Measurements from ENCODE around the gene FGF22. TPM values are rescaled to one million over a fixed set of nuclear protein-coding genes. Genes with fewer than 3 reads are reported as not detected.

Gene FGF22
- total RNA-seq, 2 experiments from 2014 or later = 0.48 TPM; not detected in 1

- H3K9me2 ChIP-seq (ENCODE audit: insufficient read depth, low read length) = no peaks in the 10 kb centered on the region
- TF ChIP-seq, protein P1, sequence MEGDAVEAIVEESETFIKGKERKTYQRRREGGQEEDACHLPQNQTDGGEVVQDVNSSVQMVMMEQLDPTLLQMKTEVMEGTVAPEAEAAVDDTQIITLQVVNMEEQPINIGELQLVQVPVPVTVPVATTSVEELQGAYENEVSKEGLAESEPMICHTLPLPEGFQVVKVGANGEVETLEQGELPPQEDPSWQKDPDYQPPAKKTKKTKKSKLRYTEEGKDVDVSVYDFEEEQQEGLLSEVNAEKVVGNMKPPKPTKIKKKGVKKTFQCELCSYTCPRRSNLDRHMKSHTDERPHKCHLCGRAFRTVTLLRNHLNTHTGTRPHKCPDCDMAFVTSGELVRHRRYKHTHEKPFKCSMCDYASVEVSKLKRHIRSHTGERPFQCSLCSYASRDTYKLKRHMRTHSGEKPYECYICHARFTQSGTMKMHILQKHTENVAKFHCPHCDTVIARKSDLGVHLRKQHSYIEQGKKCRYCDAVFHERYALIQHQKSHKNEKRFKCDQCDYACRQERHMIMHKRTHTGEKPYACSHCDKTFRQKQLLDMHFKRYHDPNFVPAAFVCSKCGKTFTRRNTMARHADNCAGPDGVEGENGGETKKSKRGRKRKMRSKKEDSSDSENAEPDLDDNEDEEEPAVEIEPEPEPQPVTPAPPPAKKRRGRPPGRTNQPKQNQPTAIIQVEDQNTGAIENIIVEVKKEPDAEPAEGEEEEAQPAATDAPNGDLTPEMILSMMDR (conservative IDR thresholded peaks at IDR 0.05; ENCODE audit: low read length) = no peak
- no peak for TF ChIP-seq EZH2phosphoT487 (IDR thresholded peaks at IDR 0.05; ENCODE audit: borderline replicate concordance, low read depth, low read length)
- CTCF ChIA-PET (ENCODE audit: unreplicated experiment) = no interaction called here
- H3K27ac ChIP-seq (ENCODE audit: low read depth, low read length, poor library complexity, severe bottlenecking) = no peak overlapping the region
- intact Hi-C loops (cut with micrococcal nuclease; ENCODE audit: unreplicated experiment) = no loop called here
- peaks cover 76% of the 10 kb centered on the region for H3K36me3 ChIP-seq (ENCODE audit: insufficient read depth, low read length)
- no TSS peak for BruUV-seq (replicated peaks)
- peaks cover 34% of the 10 kb centered on the region for H3K4me1 ChIP-seq (ENCODE audit: insufficient read depth, low read length, poor library complexity, severe bottlenecking)
- H3K4me2 ChIP-seq (ENCODE audit: low read length) = peak overlapping the region; percentile 100
- POLR2A ChIA-PET = no interaction called here
- H2AFZ ChIP-seq (ENCODE audit: low read length) = no peak overlapping the region
- H3K9me3 ChIP-seq (ENCODE audit: low read length) = no peaks in the 10 kb centered on the region
- peaks cover 93% of the 10 kb centered on the region for H3K79me2 ChIP-seq (ENCODE audit: insufficient read depth, low read depth, low read length)
- peak; percentile 47 for DNase-seq (ENCODE audit: low spot score)
- peak overlapping the region; percentile 100 for H3K4me3 ChIP-seq (ENCODE audit: low read depth, low read length, poor library complexity, severe bottlenecking)
- H4K20me1 ChIP-seq (ENCODE audit: insufficient read depth, low read length) = peaks cover 19% of the 10 kb centered on the region
Measured at GRCh38 chr19:658916-659839, 19.5 kb downstream of the FGF22 start.

DNA sequence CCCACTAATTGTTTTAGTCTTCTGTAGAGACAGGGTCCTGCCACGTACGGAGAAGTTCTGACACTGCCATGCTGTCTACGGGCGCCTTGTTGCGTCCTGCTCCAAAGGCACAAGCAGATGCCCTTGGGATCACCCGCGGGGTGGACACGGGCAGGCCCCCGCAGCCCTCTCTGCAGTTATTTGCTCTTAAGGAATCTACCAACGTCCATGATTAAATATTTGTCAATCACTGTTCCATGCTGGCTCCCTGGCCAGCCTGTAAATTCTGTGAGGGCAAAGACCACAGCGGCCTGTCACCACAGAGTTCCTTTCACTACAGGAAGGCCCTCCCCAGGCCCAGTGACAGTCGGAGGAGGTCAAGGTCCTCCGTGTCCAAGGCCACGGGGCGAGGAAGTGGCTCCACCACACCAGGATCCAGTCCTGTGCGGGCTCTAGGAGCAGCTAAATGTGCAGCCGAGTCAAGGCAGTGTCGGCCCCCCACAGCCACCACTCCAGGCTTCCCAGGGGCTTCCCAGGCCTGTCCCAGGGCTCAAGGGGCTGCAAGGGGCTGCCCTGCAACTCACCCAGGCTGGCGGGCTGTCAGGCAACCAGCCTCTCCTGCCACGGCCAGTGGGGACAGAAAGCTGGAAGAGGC is 21.2 kb downstream of the FGF22 start:
- Histone ChIP-seq H3K36me3 (ENCODE audit: insufficient read depth, low read length) (peaks cover 59% of the 10 kb centered on the region), H4K20me1 (ENCODE audit: insufficient read depth, low read length) (peaks cover 19% of the 10 kb centered on the region)

More for the DNA sequence above, 21.2 kb downstream of the FGF22 start:
- Histone ChIP-seq H3K4me3 (ENCODE audit: low read depth, low read length, poor library complexity, severe bottlenecking) (peak overlapping the region; percentile 100), H3K4me1 (ENCODE audit: insufficient read depth, low read length, poor library complexity, severe bottlenecking) (peaks cover 44% of the 10 kb centered on the region), H2AFZ (ENCODE audit: low read length) (no peak overlapping the region), H3K9me2 (ENCODE audit: insufficient read depth, low read length) (no peaks in the 10 kb centered on the region), H3K27ac (ENCODE audit: low read depth, low read length, poor library complexity, severe bottlenecking) (peak overlapping the region; percentile 81), H3K79me2 (ENCODE audit: insufficient read depth, low read depth, low read length) (peaks cover 75% of the 10 kb centered on the region), H3K4me2 (ENCODE audit: low read length) (peak overlapping the region; percentile 100), H3K9me3 (ENCODE audit: low read length) (no peaks in the 10 kb centered on the region)
- TF ChIP-seq, protein P1 (conservative IDR thresholded peaks at IDR 0.05; ENCODE audit: low read length) = no peak
- no peak for TF ChIP-seq EZH2phosphoT487 (IDR thresholded peaks at IDR 0.05; ENCODE audit: borderline replicate concordance, low read depth, low read length)
- DNase-seq (ENCODE audit: low spot score) = no peak
- POLR2A ChIA-PET = no interaction called here
- CTCF ChIA-PET (ENCODE audit: unreplicated experiment) = no interaction called here
- intact Hi-C loops (cut with micrococcal nuclease; ENCODE audit: unreplicated experiment) = loop anchor here (2.0 to 5.0 kb wide), 3 partner anchors 20 to 89 kb away; partner anchors contain the start of gene BSG
- BruUV-seq (replicated peaks) = no TSS peak

Measured in OCI-LY7 (cell line).